ENCODE results near the gene IMPDH1.

Gene IMPDH1

DNA sequence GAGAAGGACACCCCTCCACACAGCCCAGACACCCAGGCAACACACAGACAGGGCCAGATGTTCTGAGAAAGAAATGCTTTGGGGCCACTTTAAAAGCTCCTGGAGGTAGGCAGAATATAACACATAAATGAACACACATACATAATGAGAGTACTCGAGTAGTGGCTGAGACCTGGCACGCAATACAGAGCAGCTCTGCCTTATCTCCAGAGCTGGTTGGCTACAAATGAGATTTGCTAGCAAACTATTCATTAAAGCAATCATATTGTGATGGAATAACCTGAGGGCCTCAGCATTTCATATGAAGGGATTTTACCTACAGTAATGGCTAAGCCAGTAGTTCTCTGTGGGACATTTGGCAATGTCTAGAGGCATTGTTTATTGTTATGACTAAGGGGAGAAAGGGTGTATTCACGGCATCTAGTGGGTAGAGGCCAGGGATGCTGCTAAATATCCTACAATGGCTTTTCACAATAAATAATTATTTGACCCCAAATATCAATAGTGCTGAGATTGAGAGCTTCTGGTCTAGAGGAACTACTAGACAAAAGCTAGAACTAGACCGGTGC, 5.5 kb upstream of the IMPDH1 start:
- WGBS, result 100% methylated on average over 3 of the region's 4 CpGs

GRCh38 chr7:128410451-128410753, 620 bp upstream of the IMPDH1 start:
- 0% methylated on average over 4 of the region's 6 CpGs for WGBS
- no peak overlapping the region for H3K4ac ChIP-seq (ENCODE audit: low read depth in 1 of 2, low read length in 2 of 2)
- DNase-seq, result no peak
- H2BK120ac ChIP-seq (ENCODE audit: low read depth, low read length), result no peak overlapping the region
- H3K4me1 ChIP-seq (ENCODE audit: control insufficient read depth, insufficient read depth, low read depth, low read length), result peaks cover 18% of the 10 kb centered on the region
- peaks cover 5 to 15% of the 10 kb centered on the region in 2 experiments for H3K27me3 ChIP-seq (ENCODE audit: control insufficient read depth in 1 of 2, insufficient read depth in 1 of 2, low read length in 2 of 2)
- H2BK12ac ChIP-seq (ENCODE audit: low read length in 2 of 2), result peak overlapping the region; percentile 28 to 50
- no peak overlapping the region for H3K14ac ChIP-seq (ENCODE audit: low read length in 2 of 2)
- no peak overlapping the region for H3K23ac ChIP-seq (ENCODE audit: low read length in 2 of 2)
- H3K4me3 ChIP-seq (ENCODE audit: insufficient read depth in 1 of 2, low read depth in 1 of 2, low read length in 2 of 2), result peak overlapping the region; percentile 66 to 94
- H2BK5ac ChIP-seq (ENCODE audit: low read depth, low read length, poor library complexity, severe bottlenecking), result no peak overlapping the region
- peak overlapping the region; percentile 34 to 88 for H3K18ac ChIP-seq (ENCODE audit: low read depth in 1 of 2, low read length in 2 of 2)
- no peak overlapping the region for H4K91ac ChIP-seq (ENCODE audit: low read length)
- peak overlapping the region; percentile 39 for H4K8ac ChIP-seq (ENCODE audit: low read length)
- H2BK15ac ChIP-seq (ENCODE audit: low read depth, poor library complexity, severe bottlenecking), result no peak overlapping the region
- peak overlapping the region; percentile 90 for H2AFZ ChIP-seq (ENCODE audit: low read depth, low read length)
- H3K36me3 ChIP-seq (ENCODE audit: control insufficient read depth in 1 of 2, insufficient read depth in 2 of 2, low read depth in 1 of 2, low read length in 2 of 2), result no peaks in the 10 kb centered on the region
- H3K9me3 ChIP-seq (ENCODE audit: control insufficient read depth, low read length), result no peaks in the 10 kb centered on the region
- no peaks in the 10 kb centered on the region for H3K79me1 ChIP-seq (replicated peaks; ENCODE audit: low read length, poor library complexity, severe bottlenecking)
- no peak overlapping the region for H2AK5ac ChIP-seq (ENCODE audit: low read length, severe bottlenecking)
- H3K27ac ChIP-seq (ENCODE audit: low read length, poor library complexity, severe bottlenecking), result peak overlapping the region; percentile 70
- peak overlapping the region; percentile 93 for H3K9ac ChIP-seq (ENCODE audit: low read length)
- peak overlapping the region; percentile 90 for H3K4me2 ChIP-seq (ENCODE audit: low read length, poor library complexity, severe bottlenecking)

More for the DNA sequence above, 5.5 kb upstream of the IMPDH1 start:
- Histone ChIP-seq H3K27ac (ENCODE audit: low read length, poor library complexity, severe bottlenecking) (no peak overlapping the region), H3K4me2 (ENCODE audit: low read length, poor library complexity, severe bottlenecking) (no peak overlapping the region), H2AFZ (ENCODE audit: low read depth, low read length) (no peak overlapping the region), H3K4me3 (ENCODE audit: insufficient read depth in 1 of 2, low read depth in 1 of 2, low read length in 2 of 2) (no peak overlapping the region), H3K27me3 (ENCODE audit: control insufficient read depth in 1 of 2, insufficient read depth in 1 of 2, low read length in 2 of 2) (peaks cover 8 to 11% of the 10 kb centered on the region in 2 experiments), H3K23ac (ENCODE audit: low read length in 2 of 2) (no peak overlapping the region), H3K18ac (ENCODE audit: low read depth in 1 of 2, low read length in 2 of 2) (no peak overlapping the region), H2BK120ac (ENCODE audit: low read depth, low read length) (no peak overlapping the region), H3K36me3 (ENCODE audit: control insufficient read depth in 1 of 2, insufficient read depth in 2 of 2, low read depth in 1 of 2, low read length in 2 of 2) (no peaks in the 10 kb centered on the region), H3K9me3 (ENCODE audit: control insufficient read depth, low read length) (no peaks in the 10 kb centered on the region), H4K8ac (ENCODE audit: low read length) (no peak overlapping the region), H3K4ac (ENCODE audit: low read depth in 1 of 2, low read length in 2 of 2) (no peak overlapping the region), H2AK5ac (ENCODE audit: low read length, severe bottlenecking) (no peak overlapping the region), H2BK5ac (ENCODE audit: low read depth, low read length, poor library complexity, severe bottlenecking) (no peak overlapping the region), H2BK12ac (ENCODE audit: low read length in 2 of 2) (no peak overlapping the region), H2BK15ac (ENCODE audit: low read depth, poor library complexity, severe bottlenecking) (no peak overlapping the region), H3K14ac (ENCODE audit: low read length in 2 of 2) (no peak overlapping the region), H3K79me1 (replicated peaks; ENCODE audit: low read length, poor library complexity, severe bottlenecking) (no peaks in the 10 kb centered on the region), H3K4me1 (ENCODE audit: control insufficient read depth, insufficient read depth, low read depth, low read length) (peaks cover 2% of the 10 kb centered on the region), H4K91ac (ENCODE audit: low read length) (no peak overlapping the region), H3K9ac (ENCODE audit: low read length) (no peak overlapping the region)
- DNase-seq, result no peak

DNA sequence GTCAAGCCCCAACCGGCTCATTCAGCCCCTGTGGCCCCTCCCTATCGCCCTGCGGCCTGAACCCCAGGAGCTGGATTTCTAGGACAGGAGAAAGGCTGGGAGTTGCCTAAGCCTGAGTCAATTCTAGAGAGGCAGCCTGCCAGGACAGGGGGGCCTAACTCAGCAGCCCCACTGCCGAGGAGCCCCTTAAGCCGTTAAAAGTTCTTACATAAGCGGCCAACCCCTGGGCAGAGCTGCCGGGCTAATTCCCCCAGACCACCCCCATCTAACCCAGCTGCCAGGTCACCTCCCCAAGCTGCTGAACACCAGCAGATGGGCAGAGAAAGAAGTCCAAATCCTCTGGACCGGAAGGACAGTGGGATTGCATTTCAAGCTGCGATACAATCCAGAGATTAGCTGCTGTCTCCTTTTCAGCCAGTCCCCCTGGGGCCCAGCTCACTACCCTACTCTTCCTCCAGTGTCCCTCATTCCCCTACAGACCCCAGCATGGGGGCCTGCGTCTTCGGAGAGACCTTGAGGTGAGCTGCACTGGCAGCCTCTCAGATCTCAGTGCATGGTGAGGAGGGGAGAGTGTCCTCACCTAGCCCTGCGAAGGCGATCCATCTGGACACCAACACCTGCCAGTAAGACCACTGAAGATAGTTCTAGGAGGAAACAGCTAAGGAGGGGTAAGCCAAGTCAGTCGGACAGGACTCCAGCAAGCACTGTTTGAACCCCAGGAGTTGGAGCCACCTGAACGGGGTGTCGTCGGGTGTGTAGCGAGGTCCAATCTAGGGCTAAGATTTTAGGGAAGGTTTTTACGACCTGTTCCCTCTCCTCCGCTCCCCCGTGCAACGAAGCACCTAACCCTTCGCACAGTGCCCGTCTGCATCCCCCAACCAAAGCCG, 830 bp downstream of the IMPDH1 start:
- peak overlapping the region; percentile 49 for H2BK15ac ChIP-seq (ENCODE audit: low read depth, poor library complexity, severe bottlenecking)

More for the DNA sequence above, 830 bp downstream of the IMPDH1 start:
- Histone ChIP-seq H3K4me1 (ENCODE audit: control insufficient read depth, insufficient read depth, low read depth, low read length) (peaks cover 32% of the 10 kb centered on the region), H3K4me3 (ENCODE audit: insufficient read depth in 1 of 2, low read depth in 1 of 2, low read length in 2 of 2) (peak overlapping the region; percentile 66 to 94), H2BK5ac (ENCODE audit: low read depth, low read length, poor library complexity, severe bottlenecking) (no peak overlapping the region), H3K4me2 (ENCODE audit: low read length, poor library complexity, severe bottlenecking) (peak overlapping the region; percentile 81), H3K27ac (ENCODE audit: low read length, poor library complexity, severe bottlenecking) (no peak overlapping the region), H4K8ac (ENCODE audit: low read length) (peak overlapping the region; percentile 19), H3K27me3 (ENCODE audit: control insufficient read depth in 1 of 2, insufficient read depth in 1 of 2, low read length in 2 of 2) (peaks cover 4 to 11% of the 10 kb centered on the region in 2 experiments), H2AFZ (ENCODE audit: low read depth, low read length) (peak overlapping the region; percentile 29), H2BK12ac (ENCODE audit: low read length in 2 of 2) (peak overlapping the region; percentile 27 to 81), H3K4ac (ENCODE audit: low read depth in 1 of 2, low read length in 2 of 2) (peak overlapping the region in 1 of 2 experiments; percentile 25), H4K91ac (ENCODE audit: low read length) (peak overlapping the region; percentile 5), H3K18ac (ENCODE audit: low read depth in 1 of 2, low read length in 2 of 2) (peak overlapping the region; percentile 22 to 38), H3K14ac (ENCODE audit: low read length in 2 of 2) (peak overlapping the region in 1 of 2 experiments; percentile 35), H3K36me3 (ENCODE audit: control insufficient read depth in 1 of 2, insufficient read depth in 2 of 2, low read depth in 1 of 2, low read length in 2 of 2) (no peaks in the 10 kb centered on the region), H3K9me3 (ENCODE audit: control insufficient read depth, low read length) (no peaks in the 10 kb centered on the region), H3K9ac (ENCODE audit: low read length) (peak overlapping the region; percentile 85), H3K23ac (ENCODE audit: low read length in 2 of 2) (peak overlapping the region in 1 of 2 experiments; percentile 32), H3K79me1 (replicated peaks; ENCODE audit: low read length, poor library complexity, severe bottlenecking) (peaks cover 2% of the 10 kb centered on the region), H2BK120ac (ENCODE audit: low read depth, low read length) (no peak overlapping the region), H2AK5ac (ENCODE audit: low read length, severe bottlenecking) (no peak overlapping the region)
- WGBS, result 27% methylated on average over 12 of the region's 25 CpGs
- DNase-seq, result peak; percentile 40

Data from mesenchymal stem cell (in vitro differentiated cells and primary cell).